GM12878 (cell line): ENCODE data around the gene HAPSTR1. TPM values are rescaled to one million over a fixed set of nuclear protein-coding genes. Genes with fewer than 3 reads are reported as not detected.

Source experiments
- ATF2 ChIP-seq: IDR thresholded peaks from 2 replicates; pipeline ENCODE4 v1.6.1; 2012; ENCODE audit warnings: low read length, inconsistent platforms
- BHLHE40 ChIP-seq, 2 experiments: fragments of 450-650 bp in 1 of 2; IDR thresholded peaks; 2 replicates each; pipeline ENCODE4 v1.6.1; 2011 to 2017; ENCODE audit warnings: low read depth in 2 of 2, borderline replicate concordance in 1 of 2, improper control_type of control experiment in 1 of 2, low read length in 1 of 2, mild to moderate bottlenecking in 1 of 2
- EED ChIP-seq: sonication (generic); IDR thresholded peaks from 2 replicates; pipeline ENCODE4 v1.6.1; 2016; ENCODE audit warnings: antibody characterized with exemption, low read depth
- IRF4 ChIP-seq: IDR thresholded peaks from 2 replicates; pipeline ENCODE4 v1.6.1; 2011; ENCODE audit warnings: low read depth, low read length
- MTA2 ChIP-seq: fragments of 450-650 bp; IDR thresholded peaks from 2 replicates; pipeline ENCODE4 v1.6.1; 2016; ENCODE audit warnings: low read depth, mild to moderate bottlenecking, moderate library complexity
- MXI1 ChIP-seq: fragments of 150-350 bp; IDR thresholded peaks from 2 replicates; pipeline ENCODE4 v1.6.1; 2011; ENCODE audit warnings: low read depth, mild to moderate bottlenecking, inconsistent platforms, low read length, improper control_type of control experiment
- NR2F1 ChIP-seq: fragments of 450-650 bp; conservative IDR thresholded peaks from 2 replicates; pipeline ENCODE4 v1.6.1; 2017; ENCODE audit warnings: mild to moderate bottlenecking
- PAX5 ChIP-seq: IDR thresholded peaks from 2 replicates; pipeline ENCODE4 v1.6.1; 2011; ENCODE audit warnings: low read depth, low read length, borderline replicate concordance
- RELB ChIP-seq: fragments of 450-650 bp; IDR thresholded peaks from 2 replicates; pipeline ENCODE4 v1.6.1; 2017; ENCODE audit warnings: low read depth, mild to moderate bottlenecking, moderate library complexity
- SPI1 ChIP-seq: IDR thresholded peaks from 2 replicates; pipeline ENCODE4 v1.6.1; 2011; ENCODE audit warnings: low read depth, mild to moderate bottlenecking, low read length, moderate library complexity, borderline replicate concordance; ENCODE audit not compliant: insufficient read depth
- SREBF1 ChIP-seq: IDR thresholded peaks from 2 replicates; pipeline ENCODE4 v1.6.1; 2012; ENCODE audit warnings: mild to moderate bottlenecking, low read length
- ZBTB11 ChIP-seq: fragments of 450-650 bp; formaldehyde crosslinking; IDR thresholded peaks from 2 replicates; pipeline ENCODE4 v1.5.0; 2022; ENCODE audit warnings: mild to moderate bottlenecking, missing genetic modification characterization
- ZNF592 ChIP-seq: fragments of 450-650 bp; IDR thresholded peaks from 2 replicates; pipeline ENCODE4 v1.6.1; 2017; ENCODE audit warnings: mild to moderate bottlenecking, moderate library complexity
- ZNF687 ChIP-seq: fragments of 450-650 bp; IDR thresholded peaks from 2 replicates; pipeline ENCODE4 v1.6.1; 2017; ENCODE audit warnings: mild to moderate bottlenecking, moderate library complexity
- polyA plus RNA-seq, 11 experiments: library from polyadenylated mRNA; depleted of rRNA in 4 of 11; unstranded in 6 of 11; stranded (reverse) in 5 of 11; fragments of >200 nt; fragmentation: Nextera tagmentation in 4 of 11; fragmentation: Illumina TruSeq in 1 of 11; extraction: Ambion mirVana in 4 of 11; extraction: Trizol in 1 of 11; gene quantifications; 1 replicate in 1 of 11; 2 replicates in 10 of 11; pipeline versions ENCODE4 v1.2.1 to v1.2.3, GENCODE V29; 2011 to 2016; ENCODE audit warnings: inconsistent platforms in 2 of 11, missing spikeins in 2 of 11, low read depth in 1 of 11
- total RNA-seq, 4 experiments: library from RNA; depleted of rRNA in 3 of 4; stranded (reverse); fragments of >200 nt in 3 of 4; fragmentation: Illumina TruSeq in 1 of 4; extraction: Trizol in 1 of 4; gene quantifications; 2 replicates each; pipeline versions ENCODE4 v1.2.1 to v1.2.3, GENCODE V29; 2013 to 2021

The HAPSTR1 gene
- total and polyA plus RNA-seq, 10 of the 15 experiments (the other 5 are each of a cell fraction or from before 2014, with no cell fraction given): 8.7 to 52.5 (median 23.1) TPM

- TF ChIP-seq ATF2 (peak; percentile 40; the same call in 1 of the 2 replicates), EED (peak; percentile 89), PAX5 (0 out of 2 replicates have a peak, but pooled peaks have one; percentile 22), RELB (peak; percentile 51; the same call in 1 of the 2 replicates), ZBTB11 (CRISPR knock-in tag) (no peak), SPI1 (peak; percentile 89), MXI1 (0 out of 2 replicates have a peak, but pooled peaks have one; percentile 39), NR2F1 (peak; percentile 56), ZNF592 (no peak), ZNF687 (no peak), BHLHE40 (IDR thresholded peaks at IDR 0.05; ENCODE audit: borderline replicate concordance in 1 of 2, low read depth in 2 of 2, low read length in 1 of 2) (0 out of 4 replicates have a peak, but pooled peaks of 1 of the 2 experiments have one; percentile 22), SREBF1 (no peak), IRF4 (0 out of 2 replicates have a peak, but pooled peaks have one; percentile 48), MTA2 (0 out of 2 replicates have a peak, but pooled peaks have one; percentile 17)
Measured at GRCh38 chr16:9099131-9099625, 7.7 kb downstream of the HAPSTR1 start (continued).
